Measurements from ENCODE around the gene HOXA11.

HOXA11 gene

DNA sequence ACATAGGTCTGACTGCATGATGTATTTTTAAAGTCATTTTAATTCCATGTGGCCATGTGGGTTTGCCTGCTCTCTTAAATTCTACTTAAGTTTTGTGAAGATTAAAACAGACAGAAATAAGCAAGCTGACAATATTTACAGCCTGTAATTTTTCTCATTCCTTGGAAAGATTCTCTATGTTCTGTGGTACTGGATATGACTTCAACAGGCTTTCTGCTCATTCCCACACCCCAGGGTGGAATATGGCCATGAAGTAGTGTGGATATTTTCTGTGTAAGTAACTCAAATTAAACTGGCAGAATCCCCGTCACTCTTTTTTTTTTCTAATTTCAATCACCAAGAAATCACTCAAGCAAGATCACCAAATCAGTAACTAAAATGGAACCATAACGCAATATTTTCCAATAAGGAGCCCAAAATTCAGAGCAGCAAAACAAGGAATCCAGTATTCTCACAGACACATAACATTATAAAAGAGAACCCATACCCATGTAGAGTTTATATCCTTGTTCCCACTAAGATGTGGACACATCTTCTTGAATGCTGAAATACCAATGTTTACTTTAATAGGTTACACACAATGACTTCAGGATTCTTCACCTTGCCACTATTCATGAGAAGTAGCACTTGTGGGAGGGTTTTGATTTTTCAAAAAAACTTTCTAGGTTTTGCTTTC lies 47.3 kb downstream of the HOXA11 start:
- DNase-seq (ENCODE audit: low read depth in 2 of 3, low spot score in 2 of 3): no peak

DNA sequence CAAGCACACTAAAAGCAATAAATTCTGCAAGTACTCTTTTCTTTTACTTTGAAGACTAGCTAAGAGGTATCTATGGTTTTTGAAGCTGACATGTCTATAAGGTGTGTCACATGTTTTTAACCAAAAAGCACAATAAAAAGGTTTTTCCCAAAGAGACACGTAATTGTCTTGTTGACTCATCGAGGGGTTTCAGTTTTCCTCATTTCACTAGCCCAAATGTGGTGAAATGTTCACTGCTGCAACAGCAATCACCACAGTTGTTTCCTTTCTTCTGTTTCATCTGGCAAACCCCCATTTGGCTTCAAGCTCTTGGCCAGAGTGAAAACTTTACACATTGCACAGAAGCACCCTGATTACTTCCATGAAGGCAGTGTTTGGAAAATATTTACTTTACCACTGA lies 50.6 kb downstream of the HOXA11 start:
- no peak for DNase-seq (ENCODE audit: low read depth in 2 of 3, low spot score in 2 of 3)

DNA sequence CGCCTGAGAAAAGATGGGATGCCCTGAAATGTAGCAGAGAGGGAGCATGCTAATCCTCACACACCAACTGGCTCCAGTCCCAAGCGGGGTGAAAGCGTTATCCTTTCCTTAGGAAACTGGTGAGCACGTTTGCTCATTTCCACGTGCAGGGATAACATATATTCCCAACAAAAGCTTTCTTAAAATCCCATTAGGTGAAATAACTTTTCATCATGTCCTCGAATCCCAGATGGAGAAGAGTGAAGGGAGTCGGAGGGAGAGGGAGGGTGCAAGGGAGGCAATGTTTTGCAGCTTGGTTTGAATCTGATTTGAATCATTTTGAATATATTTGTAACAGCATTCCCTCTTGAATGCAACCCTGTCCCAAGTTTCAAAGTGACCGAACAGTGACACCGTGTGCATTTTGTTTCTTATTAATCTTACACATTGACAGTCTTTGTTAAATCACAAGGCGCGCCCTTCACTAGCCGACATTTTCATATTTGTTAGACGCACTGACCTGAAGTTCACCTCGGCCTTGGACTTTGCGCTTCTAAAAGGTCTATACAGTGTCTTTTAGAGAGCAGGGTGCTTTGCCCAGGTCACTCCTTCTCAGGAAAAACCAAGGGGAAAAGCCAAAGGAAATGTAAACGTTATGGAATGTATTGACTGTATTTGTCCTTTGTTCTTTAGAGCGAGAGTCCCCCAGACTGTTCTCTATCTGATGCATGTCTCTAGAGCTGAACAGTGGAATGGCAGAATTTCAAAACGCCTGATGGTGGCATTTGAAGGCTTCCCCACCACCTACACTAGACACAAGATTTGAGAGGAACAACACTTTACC lies 51.4 kb downstream of the HOXA11 start:
- no peak for DNase-seq (ENCODE audit: low read depth in 2 of 3, low spot score in 2 of 3)

DNA sequence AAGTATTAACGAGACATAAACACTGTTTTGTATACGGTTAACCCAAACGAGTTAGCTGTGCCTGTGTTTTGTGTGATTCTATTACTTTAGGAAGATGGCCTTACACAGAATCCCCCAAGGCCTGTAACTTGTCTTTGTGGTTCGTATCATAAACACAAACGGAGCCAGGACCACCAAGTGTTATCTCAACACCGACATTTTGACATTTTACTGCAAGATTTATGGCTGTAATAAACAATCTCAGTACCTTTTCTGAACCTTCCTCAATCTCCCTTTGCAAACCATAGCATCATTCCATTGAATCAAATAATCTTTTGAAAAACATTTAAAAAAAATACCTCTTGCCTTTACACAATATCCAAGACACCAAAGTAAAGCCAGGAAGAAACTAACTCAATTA lies 52.1 kb downstream of the HOXA11 start:
- DNase-seq (ENCODE audit: low read depth in 2 of 3, low spot score in 2 of 3): no peak

DNA sequence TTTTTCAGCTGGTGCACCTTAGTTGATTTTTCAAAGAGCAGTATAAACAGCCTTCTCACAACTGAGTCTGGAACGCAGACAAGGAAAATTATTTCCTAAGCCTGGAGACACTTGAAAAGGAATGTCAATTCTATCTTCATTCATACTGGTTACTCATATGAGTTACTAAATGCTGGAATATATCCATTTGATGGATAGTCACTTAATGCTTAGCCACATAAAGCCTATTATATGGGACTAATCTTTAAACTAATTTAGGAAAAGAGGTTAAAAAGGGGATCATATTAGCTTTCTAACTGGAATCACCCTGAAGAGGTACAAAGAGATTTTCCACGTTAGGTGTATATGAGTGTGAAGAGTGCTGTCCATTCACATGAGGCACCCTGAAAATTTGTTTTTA lies 52.8 kb downstream of the HOXA11 start:
- DNase-seq (ENCODE audit: low read depth in 2 of 3, low spot score in 2 of 3): no peak

DNA sequence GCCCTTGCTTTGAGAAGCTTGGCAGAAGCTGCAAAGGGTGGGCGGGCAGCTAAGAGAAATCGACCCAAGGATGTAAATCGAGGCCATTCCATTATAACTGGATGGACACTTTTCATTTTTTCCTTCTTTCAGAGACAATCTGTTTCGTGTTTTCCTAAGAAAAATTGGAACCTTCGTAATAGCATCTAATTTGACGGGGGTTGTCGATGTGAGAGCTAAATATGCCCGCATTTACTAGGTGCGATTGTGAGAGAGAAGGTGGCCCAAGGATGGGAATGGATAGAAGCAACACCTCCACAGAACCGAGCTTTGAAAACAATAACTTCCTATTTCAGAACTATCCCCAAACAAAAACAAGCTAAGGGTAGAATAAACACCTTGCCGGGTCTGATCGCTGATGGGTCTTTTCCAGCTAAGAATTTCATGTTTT lies 53.6 kb downstream of the HOXA11 start:
- DNase-seq (ENCODE audit: low read depth in 2 of 3, low spot score in 2 of 3): no peak
